ENCODE data around the gene KCNQ1. TPM values are rescaled to one million over a fixed set of nuclear protein-coding genes. Genes with fewer than 3 reads are reported as not detected.

KCNQ1 gene
- total and polyA plus RNA-seq, 2 donors (not counting 3 experiments of a cell fraction or from before 2014, with no cell fraction given): 0.07 to 0.09 TPM

- no peaks in the 10 kb centered on the region for H4K20me1 ChIP-seq (replicated peaks; ENCODE audit: control insufficient read depth, extremely low read depth, insufficient read depth, low read length)
- no peaks in the 10 kb centered on the region for H3K36me3 ChIP-seq (ENCODE audit: control insufficient read depth in 2 of 2, extremely low read depth in 1 of 2, insufficient read depth in 2 of 2, low read length in 2 of 2)
- no peak overlapping the region for H3K27ac ChIP-seq (ENCODE audit: insufficient read depth, low read depth, low read length)
- DNase-seq (ENCODE audit: low read depth, low spot score) (no peak), FAIRE-seq (no peak)
- no peak overlapping the region for H3K4me2 ChIP-seq (ENCODE audit: insufficient read depth, low read length)
- POLR2A ChIA-PET: no interaction called here
- H3K9me3 ChIP-seq (replicated peaks; ENCODE audit: control insufficient read depth, insufficient read depth, low read length): peaks cover 3% of the 10 kb centered on the region
- CTCF ChIA-PET: no interaction called here
- H3K9ac ChIP-seq (replicated peaks; ENCODE audit: extremely low read depth, insufficient read depth, low read length): no peak overlapping the region
- dilution Hi-C loops (cut with MboI; ENCODE audit: extremely low pct_ligation_motif_present, low sequenced_read_pairs) (no loop called here), intact Hi-C loops (cut with micrococcal nuclease) (no loop called here)
- H3K27me3 ChIP-seq (ENCODE audit: control insufficient read depth in 2 of 2, insufficient read depth in 2 of 2, low read length in 2 of 2): no peaks in the 10 kb centered on the region
- no peak for TF ChIP-seq MAX (IDR thresholded peaks at IDR 0.05; ENCODE audit: insufficient read depth, insufficient read length)
- no peak for TF ChIP-seq EZH2 (IDR thresholded peaks at IDR 0.05; ENCODE audit: borderline replicate concordance, low read depth, low read length, severe bottlenecking)
- TF ChIP-seq POLR2A (IDR thresholded peaks at IDR 0.05; ENCODE audit: low read depth, low read length): no peak
- no peak for TF ChIP-seq FOS (IDR thresholded peaks at IDR 0.05; ENCODE audit: borderline replicate concordance, insufficient read depth, low read length)
- no peak for TF ChIP-seq MYC (IDR thresholded peaks at IDR 0.05; ENCODE audit: low read depth, low read length)
- no peak for TF ChIP-seq CTCF (IDR thresholded peaks at IDR 0.05; ENCODE audit: extremely low read depth in 1 of 2, insufficient read depth in 1 of 2, low read depth in 1 of 2, low read length in 2 of 2)
- H2AFZ ChIP-seq (ENCODE audit: low read depth, low read length): no peak overlapping the region
- H3K9me1 ChIP-seq (replicated peaks; ENCODE audit: control insufficient read depth, extremely low read depth, insufficient read depth, low read length): no peaks in the 10 kb centered on the region
- no TSS peak for BruUV-seq (replicated peaks)
- no peaks in the 10 kb centered on the region for H3K4me1 ChIP-seq (ENCODE audit: control insufficient read depth, extremely low read depth, insufficient read depth, low read length)
- no peak overlapping the region for H3K4me3 ChIP-seq (replicated peaks in 1 of 3; ENCODE audit: insufficient read depth in 1 of 3, low read depth in 1 of 3, low read length in 3 of 3)
- H3K79me2 ChIP-seq (ENCODE audit: control insufficient read depth, insufficient read depth, low read length): no peaks in the 10 kb centered on the region
Observed at GRCh38 chr11:2655834-2656622, 211.2 kb downstream of the KCNQ1 start.
